HG03575 (cell line): ENCODE results near the gene LLGL2.

Experiments
- ATAC-seq: cut with Tn5 transposase; IDR thresholded peaks from one replicate; pipeline ENCODE4 v1.9.1; 2021; ENCODE audit not compliant: unreplicated experiment, insufficient number of reproducible peaks, low FRiP score; ENCODE audit errors: extremely low read depth

The LLGL2 gene

GRCh38 chr17:75596320-75597087 is 71.0 kb downstream of the LLGL2 start:
- ATAC-seq, result no peak

- no peak for ATAC-seq
These were observed 75.8 kb downstream of the LLGL2 start for GRCh38 chr17:75601057-75601987.

DNA sequence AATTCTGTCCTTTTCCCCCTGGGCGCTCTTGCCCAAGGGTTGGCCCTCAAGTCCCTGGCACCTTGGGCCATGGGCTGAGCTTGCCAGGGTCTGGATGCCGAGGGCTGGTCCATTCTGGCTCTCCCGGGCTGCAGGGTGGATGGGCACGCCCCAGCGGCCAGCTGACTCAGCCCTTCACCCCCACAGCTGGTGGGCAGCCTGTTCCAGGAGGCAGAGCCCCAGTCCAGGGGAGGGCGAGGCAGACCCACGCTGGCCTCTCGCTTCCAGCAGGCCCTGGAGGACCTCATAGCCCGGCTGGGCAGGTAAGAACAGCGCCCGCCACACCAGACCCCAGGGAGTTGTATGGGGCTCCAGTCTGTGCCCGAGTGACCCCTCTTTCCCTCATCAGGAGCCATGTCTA is 77.1 kb downstream of the LLGL2 start:
- no peak for ATAC-seq

- no peak for ATAC-seq
These were observed 77.6 kb downstream of the LLGL2 start for GRCh38 chr17:75603123-75603522.

GRCh38 chr17:75604034-75604695 is 78.7 kb downstream of the LLGL2 start:
- ATAC-seq, result no peak

- ATAC-seq, result no peak
These were observed 80.3 kb downstream of the LLGL2 start for GRCh38 chr17:75605790-75606189.

GRCh38 chr17:75607086-75607485 is 81.6 kb downstream of the LLGL2 start:
- no peak for ATAC-seq

DNA sequence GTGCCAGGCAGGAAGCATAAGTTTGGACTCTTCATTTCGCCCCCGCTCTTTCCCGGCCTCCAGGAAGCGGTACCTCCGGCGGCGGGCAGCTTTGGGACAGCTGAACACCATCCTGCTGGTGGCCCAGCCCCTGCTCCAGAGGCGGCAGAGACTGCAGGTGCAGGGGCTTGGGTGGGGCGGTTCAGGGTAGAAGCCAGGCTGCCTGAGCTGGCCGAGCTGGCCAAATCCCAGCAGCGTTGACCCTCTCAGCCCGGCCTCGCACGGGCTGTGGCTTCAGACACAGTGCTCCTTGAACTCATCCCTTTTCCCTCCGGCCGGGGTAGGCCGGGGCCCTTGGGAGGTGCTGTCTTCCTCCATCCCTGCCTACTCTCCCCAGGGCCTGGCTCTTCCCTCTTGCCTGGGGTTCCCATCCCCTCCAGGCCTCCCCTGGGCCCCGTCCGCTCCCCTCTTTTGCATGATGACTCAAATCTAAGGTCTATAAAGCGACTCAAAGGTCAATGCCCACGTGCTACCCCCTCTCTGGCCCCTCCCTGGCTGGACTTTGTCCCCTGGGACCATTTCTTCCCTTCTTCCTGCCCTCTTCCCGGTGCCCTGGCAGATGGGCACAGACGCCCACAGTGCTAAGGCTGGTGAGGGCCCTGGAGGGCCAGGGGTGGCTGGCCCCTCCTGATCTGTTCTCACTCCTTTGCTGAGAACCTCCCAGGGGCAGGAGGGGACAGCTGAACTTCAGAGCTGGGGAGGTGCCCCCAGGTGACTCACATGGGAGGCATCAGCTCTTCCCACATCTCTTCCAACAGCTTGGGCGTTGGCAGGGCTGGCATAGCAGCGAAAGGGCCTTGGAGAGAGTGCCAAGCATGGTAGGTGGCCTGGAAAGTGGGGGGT is 84.8 kb downstream of the LLGL2 start:
- no peak for ATAC-seq

DNA sequence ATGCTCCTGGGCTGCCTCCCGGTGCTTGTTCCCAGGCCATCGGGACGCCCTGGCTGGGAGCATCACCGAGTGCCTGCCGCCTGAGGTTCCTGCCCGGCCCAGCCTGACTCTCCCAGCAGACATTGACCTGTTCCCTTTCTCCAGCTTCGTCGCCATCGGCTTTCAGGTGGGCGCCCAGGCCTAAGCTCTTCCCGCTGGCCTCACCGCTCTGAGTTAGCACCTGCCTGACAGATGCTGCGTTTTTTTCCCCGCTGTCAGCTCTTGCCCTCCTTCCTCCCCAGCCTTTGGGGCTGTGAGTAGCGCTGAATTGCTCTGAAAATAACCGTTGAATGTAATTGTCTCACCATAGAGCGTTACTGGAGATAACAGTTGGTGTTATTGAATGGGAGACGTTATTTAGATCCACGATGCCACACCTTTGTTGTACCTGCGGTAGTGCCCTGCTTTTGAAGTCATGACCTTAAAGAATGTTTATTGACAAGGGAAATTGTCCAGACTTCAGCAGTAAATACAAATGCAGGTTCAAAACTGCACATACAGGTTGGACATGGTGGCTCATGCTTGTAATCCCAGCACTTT is 86.4 kb downstream of the LLGL2 start:
- no peak for ATAC-seq

DNA sequence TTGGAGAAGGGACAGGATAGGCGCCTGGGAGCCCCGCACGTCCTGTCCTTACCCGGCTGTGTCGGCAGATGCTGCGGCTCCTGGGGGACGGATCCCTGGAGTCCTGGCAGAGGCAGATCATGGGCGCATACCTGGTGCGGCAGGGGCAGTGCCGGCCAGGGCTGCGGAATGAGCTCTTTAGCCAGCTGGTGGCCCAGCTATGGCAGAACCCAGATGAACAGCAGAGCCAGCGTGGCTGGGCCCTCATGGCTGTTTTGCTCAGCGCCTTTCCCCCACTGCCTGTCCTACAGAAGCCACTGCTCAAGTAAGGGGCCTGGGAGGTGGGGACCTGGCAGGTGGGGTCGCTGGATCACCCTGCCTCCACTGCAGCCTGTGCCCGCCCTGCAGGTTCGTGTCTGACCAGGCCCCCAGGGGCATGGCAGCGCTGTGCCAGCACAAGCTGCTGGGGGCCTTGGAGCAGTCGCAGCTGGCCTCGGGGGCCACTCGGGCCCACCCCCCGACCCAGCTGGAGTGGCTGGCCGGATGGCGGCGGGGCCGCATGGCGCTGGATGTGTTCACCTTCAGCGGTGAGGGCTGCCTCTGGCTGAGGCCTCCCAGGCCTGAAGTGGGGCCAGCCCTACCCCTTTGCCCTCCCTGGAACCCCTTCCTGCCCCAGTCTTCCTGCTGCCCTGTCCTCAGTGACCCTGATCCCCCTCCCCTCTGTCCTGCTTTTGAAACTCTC is 87.6 kb downstream of the LLGL2 start:
- no peak for ATAC-seq

GRCh38 chr17:75614006-75614405 is 88.5 kb downstream of the LLGL2 start:
- no peak for ATAC-seq

DNA sequence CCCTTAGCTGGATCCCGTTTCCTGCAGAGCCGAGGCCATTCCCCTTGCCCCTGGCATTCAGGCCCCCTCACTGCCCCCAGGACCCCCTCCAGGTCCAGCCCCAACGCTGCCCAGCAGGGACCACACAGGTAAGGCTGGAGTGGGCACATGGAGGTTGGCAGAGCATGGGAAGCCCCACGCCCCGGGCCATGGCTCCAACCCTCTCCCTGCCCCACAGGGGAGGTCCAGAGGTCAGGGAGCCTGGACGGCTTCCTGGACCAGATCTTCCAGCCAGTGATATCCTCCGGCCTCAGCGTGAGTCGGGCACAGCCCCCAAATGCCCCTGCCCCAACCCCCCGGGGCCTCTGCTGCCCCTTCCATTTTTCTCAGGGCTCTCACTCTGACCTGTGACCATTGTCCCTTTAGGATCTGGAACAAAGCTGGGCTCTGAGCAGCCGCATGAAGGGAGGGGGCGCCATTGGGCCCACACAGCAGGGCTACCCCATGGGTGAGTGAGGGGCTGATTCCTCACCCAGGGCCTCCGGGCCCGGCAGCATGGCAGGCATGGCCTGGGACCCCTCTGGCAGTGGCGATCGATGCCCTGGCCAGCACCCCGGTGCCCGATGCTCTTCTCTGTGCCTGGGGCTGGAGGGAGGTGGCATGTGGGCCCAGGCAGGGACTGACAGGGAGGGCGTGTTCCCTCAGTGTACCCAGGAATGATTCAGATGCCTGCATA is 89.2 kb downstream of the LLGL2 start:
- no peak for ATAC-seq

GRCh38 chr17:75615301-75615700 is 89.8 kb downstream of the LLGL2 start:
- no peak for ATAC-seq

DNA sequence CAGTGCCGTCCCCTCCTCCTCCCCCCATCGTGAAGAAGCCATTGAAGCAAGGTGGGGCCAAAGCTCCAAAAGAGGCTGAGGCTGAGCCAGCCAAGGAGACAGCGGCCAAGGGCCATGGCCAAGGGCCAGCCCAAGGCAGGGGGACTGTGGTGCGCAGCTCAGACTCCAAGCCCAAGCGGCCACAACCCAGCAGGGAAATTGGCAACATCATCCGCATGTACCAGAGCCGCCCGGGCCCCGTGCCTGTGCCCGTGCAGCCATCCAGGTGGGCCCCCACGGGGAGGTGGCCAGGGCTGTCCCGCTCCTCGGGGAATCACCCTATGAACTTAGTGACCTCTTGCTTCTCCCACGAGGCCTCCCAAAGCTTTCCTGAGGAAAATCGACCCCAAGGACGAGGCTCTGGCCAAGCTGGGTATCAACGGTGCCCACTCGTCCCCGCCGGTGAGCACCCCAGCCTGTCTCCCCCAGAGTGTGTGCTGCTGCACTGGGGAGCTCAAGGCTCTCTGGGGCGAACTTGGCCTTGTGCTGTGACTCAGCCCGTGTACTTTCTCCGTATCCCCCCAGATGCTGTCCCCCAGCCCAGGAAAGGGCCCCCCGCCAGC is 91.1 kb downstream of the LLGL2 start:
- no peak for ATAC-seq

GRCh38 chr17:75617218-75617617 is 91.7 kb downstream of the LLGL2 start:
- ATAC-seq, result no peak

DNA sequence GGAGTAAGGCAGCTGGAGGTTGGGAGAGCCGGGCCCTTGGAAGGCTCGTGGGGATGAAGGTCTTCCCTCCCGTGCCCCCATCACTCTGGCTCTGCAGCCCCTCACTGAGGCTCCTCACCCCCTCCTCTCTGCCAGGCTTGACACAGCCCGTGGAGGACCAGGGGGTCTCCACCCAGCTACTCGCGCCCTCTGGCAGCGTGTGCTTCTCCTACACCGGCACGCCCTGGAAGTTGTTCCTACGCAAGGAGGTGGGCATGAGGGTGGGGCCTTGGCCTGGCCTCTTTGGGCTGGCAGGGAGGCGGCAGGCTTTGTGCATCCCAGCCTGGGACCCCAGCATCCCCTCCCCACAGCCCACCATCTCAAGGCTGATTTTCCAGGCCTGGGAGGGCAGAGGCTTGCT is 92.2 kb downstream of the LLGL2 start:
- no peak for ATAC-seq
